Keratinocyte (primary cell): ENCODE results near the gene ZNF70. TPM values are rescaled to one million over a fixed set of nuclear protein-coding genes. Genes with fewer than 3 reads are reported as not detected.
A peak's percentile ranks its signal among the peaks of the same experiment; 100 is the strongest.

Source experiments
- DNase-seq: peaks from one replicate; pipeline ENCODE4 v3.0.0-alpha.2; 2011; ENCODE audit warnings: low read depth, missing footprints, low spot score
- FAIRE-seq: peaks from 2 replicates; lab custom pipeline; 2011; peaks lifted over from hg19 to GRCh38; lab: Jason Lieb, UNC
- H2AFZ ChIP-seq: 2 replicates; pipeline ENCODE4 v1.6.0; 2012; ENCODE audit warnings: low read length, control low read depth, inconsistent platforms; ENCODE audit not compliant: control insufficient read depth
- H3K27ac ChIP-seq: 2 replicates; pipeline ENCODE4 v1.5.1; 2011; ENCODE audit warnings: low read length; ENCODE audit not compliant: control insufficient read depth, insufficient read depth
- H3K27me3 ChIP-seq: 3 replicates; pipeline ENCODE4 v1.6.0; 2011; ENCODE audit warnings: low read length; ENCODE audit not compliant: control insufficient read depth, insufficient read depth; ENCODE audit errors: extremely low read depth
- H3K36me3 ChIP-seq, 2 experiments: 2 replicates in 1 of 2; 3 replicates in 1 of 2; pipeline ENCODE4 v1.5.1; 2011; ENCODE audit warnings: low read length in 2 of 2, mild to moderate bottlenecking in 1 of 2; ENCODE audit not compliant: control insufficient read depth in 2 of 2, insufficient read depth in 2 of 2; ENCODE audit errors: extremely low read depth in 1 of 2
- H3K4me1 ChIP-seq: 3 replicates; pipeline ENCODE4 v1.5.1; 2011; ENCODE audit warnings: low read length; ENCODE audit not compliant: control insufficient read depth, insufficient read depth; ENCODE audit errors: extremely low read depth
- H3K4me2 ChIP-seq: 3 replicates; pipeline ENCODE4 v1.6.0; 2011; ENCODE audit warnings: low read depth, low read length; ENCODE audit not compliant: control insufficient read depth, insufficient read depth; ENCODE audit errors: extremely low read depth
- H3K4me3 ChIP-seq, 3 experiments: fragments of 200-600 bp in 1 of 3; sonication (generic) in 1 of 3; 2 replicates in 2 of 3; 3 replicates in 1 of 3; pipeline ENCODE4 v1.5.1; 2011 to 2016; ENCODE audit warnings: low read length in 3 of 3, mild to moderate bottlenecking in 3 of 3, control low read depth in 2 of 3, inconsistent platforms in 1 of 3, low read depth in 1 of 3, mixed read lengths in 1 of 3, mixed run types in 1 of 3, moderate library complexity in 1 of 3; ENCODE audit not compliant: control insufficient read depth in 2 of 3, insufficient read depth in 2 of 3; ENCODE audit errors: extremely low read depth in 1 of 3
- H3K79me2 ChIP-seq: 2 replicates; pipeline ENCODE4 v1.6.0; 2012; ENCODE audit warnings: low read length; ENCODE audit not compliant: control insufficient read depth, insufficient read depth
- H3K9ac ChIP-seq: 3 replicates; pipeline ENCODE4 v1.6.0; 2011; ENCODE audit warnings: low read length; ENCODE audit not compliant: control insufficient read depth, insufficient read depth; ENCODE audit errors: extremely low read depth
- H3K9me1 ChIP-seq: 3 replicates; pipeline ENCODE4 v1.6.0; 2011; ENCODE audit warnings: low read length; ENCODE audit not compliant: control insufficient read depth, insufficient read depth; ENCODE audit errors: extremely low read depth
- H3K9me3 ChIP-seq: 2 replicates; pipeline ENCODE4 v1.5.1; 2012; ENCODE audit warnings: low read depth, low read length; ENCODE audit not compliant: control insufficient read depth
- H4K20me1 ChIP-seq: 3 replicates; pipeline ENCODE4 v1.6.0; 2011; ENCODE audit warnings: low read length; ENCODE audit not compliant: control insufficient read depth, insufficient read depth; ENCODE audit errors: extremely low read depth
- EZH2 ChIP-seq: IDR thresholded peaks from one replicate; pipeline ENCODE4 v1.6.1; 2012; ENCODE audit warnings: inconsistent platforms, mild to moderate bottlenecking, low read length, moderate library complexity
- dilution Hi-C: fragments of 300-500 bp; cut with MboI; formaldehyde crosslinking; loops from one replicate; pipeline ENCODE4 v1.7.0; 2020; ENCODE audit warnings: low sequenced_read_pairs; ENCODE audit not compliant: extremely low pct_ligation_motif_present
- polyA plus RNA-seq, 5 experiments: library from polyadenylated mRNA; depleted of rRNA in 3 of 5; stranded (reverse) in 3 of 5; stranded (forward) in 1 of 5; unstranded in 1 of 5; fragments of >200 nt; gene quantifications; 1 replicate in 1 of 5; 2 replicates in 3 of 5; 3 replicates in 1 of 5; pipeline versions ENCODE4 v1.2.1 to v1.2.3, GENCODE V29; 2011 to 2012; ENCODE audit warnings: missing spikeins in 2 of 5, low read depth in 1 of 5, low replicate concordance in 1 of 5
- TF ChIP-seq, protein P1 (sequence below), 3 experiments: IDR thresholded peaks in 1 of 3; conservative IDR thresholded peaks in 1 of 3; optimal IDR thresholded peaks in 1 of 3; 2 replicates in 2 of 3; 3 replicates in 1 of 3; pipeline versions ENCODE3 to v1.5.1; 2011; ENCODE audit warnings: low read length in 3 of 3, mild to moderate bottlenecking in 3 of 3, moderate library complexity in 2 of 3, control low read depth in 1 of 3, inconsistent platforms in 1 of 3; ENCODE audit not compliant: insufficient read depth in 2 of 3; ENCODE audit errors: extremely low read depth in 1 of 3

Gene ZNF70
- polyA plus RNA-seq, 1 donor (not counting 4 experiments of a cell fraction or from before 2014, with no cell fraction given): 0.55 TPM

GRCh38 chr22:23718371-23719165, 32.3 kb downstream of the ZNF70 start:
- TF ChIP-seq, protein P1, sequence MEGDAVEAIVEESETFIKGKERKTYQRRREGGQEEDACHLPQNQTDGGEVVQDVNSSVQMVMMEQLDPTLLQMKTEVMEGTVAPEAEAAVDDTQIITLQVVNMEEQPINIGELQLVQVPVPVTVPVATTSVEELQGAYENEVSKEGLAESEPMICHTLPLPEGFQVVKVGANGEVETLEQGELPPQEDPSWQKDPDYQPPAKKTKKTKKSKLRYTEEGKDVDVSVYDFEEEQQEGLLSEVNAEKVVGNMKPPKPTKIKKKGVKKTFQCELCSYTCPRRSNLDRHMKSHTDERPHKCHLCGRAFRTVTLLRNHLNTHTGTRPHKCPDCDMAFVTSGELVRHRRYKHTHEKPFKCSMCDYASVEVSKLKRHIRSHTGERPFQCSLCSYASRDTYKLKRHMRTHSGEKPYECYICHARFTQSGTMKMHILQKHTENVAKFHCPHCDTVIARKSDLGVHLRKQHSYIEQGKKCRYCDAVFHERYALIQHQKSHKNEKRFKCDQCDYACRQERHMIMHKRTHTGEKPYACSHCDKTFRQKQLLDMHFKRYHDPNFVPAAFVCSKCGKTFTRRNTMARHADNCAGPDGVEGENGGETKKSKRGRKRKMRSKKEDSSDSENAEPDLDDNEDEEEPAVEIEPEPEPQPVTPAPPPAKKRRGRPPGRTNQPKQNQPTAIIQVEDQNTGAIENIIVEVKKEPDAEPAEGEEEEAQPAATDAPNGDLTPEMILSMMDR (optimal IDR thresholded peaks at IDR 0.05 in 1 of 3, IDR thresholded peaks at IDR 0.05 in 1 of 3, conservative IDR thresholded peaks at IDR 0.05 in 1 of 3; ENCODE audit: extremely low read depth in 1 of 3, insufficient read depth in 2 of 3, low read length in 3 of 3): no peak
- no peak for TF ChIP-seq EZH2
- H4K20me1 ChIP-seq: no peaks in the 10 kb centered on the region
- peaks cover 9% of the 10 kb centered on the region for H3K79me2 ChIP-seq
- H3K9me1 ChIP-seq: no peaks in the 10 kb centered on the region
- H3K36me3 ChIP-seq: peaks cover 4% of the 10 kb centered on the region in 2 experiments
- no peaks in the 10 kb centered on the region for H3K9me3 ChIP-seq
- dilution Hi-C loops: no loop called here
- H3K4me1 ChIP-seq: no peaks in the 10 kb centered on the region
- H3K4me3 ChIP-seq: no peak overlapping the region
- no peak for DNase-seq
- H3K9ac ChIP-seq: no peak overlapping the region
- H3K4me2 ChIP-seq: no peak overlapping the region
- FAIRE-seq: no peak
- no peak overlapping the region for H2AFZ ChIP-seq
- H3K27ac ChIP-seq: no peak overlapping the region
- H3K27me3 ChIP-seq: no peaks in the 10 kb centered on the region

DNA sequence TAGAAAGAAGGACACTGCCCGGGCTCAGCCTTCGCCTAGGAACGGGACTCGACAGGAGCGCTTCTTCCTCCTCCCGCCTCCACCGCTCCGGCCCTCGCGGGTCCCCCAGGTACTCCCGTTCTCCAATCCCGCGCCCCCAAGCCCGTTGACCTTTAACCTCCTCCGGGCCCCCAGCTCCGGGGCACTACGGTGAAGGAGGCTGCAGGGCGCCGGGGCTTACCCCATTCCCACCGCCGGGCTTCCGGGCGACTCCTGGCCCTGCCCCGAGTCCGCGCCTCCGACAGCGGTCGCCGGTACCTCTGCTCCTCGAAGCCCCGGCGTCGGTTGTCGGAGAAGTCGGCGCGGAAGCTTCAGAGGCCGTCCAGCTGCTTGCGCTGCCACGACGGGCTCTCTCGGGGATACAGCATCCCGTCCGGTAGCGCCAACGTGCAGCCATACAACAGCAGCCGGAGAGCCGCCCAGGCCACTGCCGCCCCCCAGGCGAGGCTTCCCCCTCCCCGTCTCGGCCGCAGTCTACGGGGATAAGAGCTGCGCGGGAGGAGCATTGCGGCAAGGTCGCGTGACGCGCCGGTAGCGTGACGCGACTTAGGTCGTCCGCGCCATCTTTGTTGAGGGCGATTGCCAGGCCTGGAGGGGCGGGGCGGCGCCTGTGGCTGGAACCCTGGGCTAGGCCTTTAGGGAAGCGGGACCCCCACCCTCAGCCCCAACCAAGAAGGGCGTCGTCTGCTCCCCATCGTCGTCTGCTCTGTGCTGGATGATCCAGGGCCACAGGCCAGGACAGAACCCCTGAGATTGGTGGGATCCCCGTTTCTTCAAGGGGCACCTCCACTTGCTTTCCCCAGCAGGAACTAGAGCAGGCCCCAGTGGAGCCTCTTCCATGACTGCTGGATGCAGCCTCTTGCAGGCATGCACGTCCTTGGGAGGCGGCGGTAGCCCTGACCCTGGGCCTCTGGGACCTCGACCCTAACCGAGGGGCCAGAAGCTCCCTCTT, 33.8 kb downstream of the ZNF70 start:
- Histone ChIP-seq H3K27ac (peak overlapping the region; percentile 66), H3K4me3 (peak overlapping the region; percentile 73 to 93 (median 87)), H3K9me1 (no peaks in the 10 kb centered on the region), H3K4me2 (peak overlapping the region; percentile 79), H3K27me3 (no peaks in the 10 kb centered on the region), H3K9me3 (no peaks in the 10 kb centered on the region), H3K9ac (peak overlapping the region; percentile 83), H3K79me2 (peaks cover 9% of the 10 kb centered on the region), H3K36me3 (peaks cover 7 to 13% of the 10 kb centered on the region in 2 experiments), H3K4me1 (no peaks in the 10 kb centered on the region), H2AFZ (peak overlapping the region; percentile 97), H4K20me1 (no peaks in the 10 kb centered on the region)
- no peak for TF ChIP-seq EZH2
- TF ChIP-seq, protein P1 (optimal IDR thresholded peaks at IDR 0.05 in 1 of 3, IDR thresholded peaks at IDR 0.05 in 1 of 3, conservative IDR thresholded peaks at IDR 0.05 in 1 of 3; ENCODE audit: extremely low read depth in 1 of 3, insufficient read depth in 2 of 3, low read length in 3 of 3): no peak
- DNase-seq (peak; percentile 25), FAIRE-seq (peak; percentile 20)
- dilution Hi-C loops: no loop called here
